Measurements from ENCODE around the gene DCHS2. TPM values are rescaled to one million over a fixed set of nuclear protein-coding genes. Genes with fewer than 3 reads are reported as not detected.

DCHS2 gene
- total and polyA plus RNA-seq, 8 donors = 0.12 to 3.5 (median 1.5) TPM

DNA sequence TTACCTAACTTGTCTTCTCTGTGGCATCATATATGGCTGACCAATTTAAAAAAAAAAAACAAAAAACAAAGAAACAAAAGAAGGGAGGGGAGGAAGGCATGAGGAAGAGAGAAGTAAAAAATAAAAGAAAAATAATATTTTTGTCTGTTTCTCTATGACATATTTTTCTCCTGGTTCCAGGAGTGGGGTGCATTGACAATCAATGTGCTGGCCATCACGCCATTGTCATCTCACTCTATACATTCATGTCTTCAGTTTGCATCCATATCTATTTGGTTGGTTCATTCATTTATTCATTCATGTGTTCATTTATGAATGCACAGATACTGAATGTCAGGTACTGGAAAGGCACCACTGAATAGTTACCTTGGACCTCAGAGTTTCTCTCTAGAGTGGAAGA lies 183.4 kb downstream of the DCHS2 start:
- no peak for DNase-seq
- intact Hi-C loops (cut with DNase I) = no loop called here
- no peaks in the 10 kb centered on the region for H3K9me3 ChIP-seq
- ATAC-seq = no peak
- TF ChIP-seq CTCF (IDR thresholded peaks at IDR 0.05) = no peak
- H3K27me3 ChIP-seq = no peaks in the 10 kb centered on the region
- no peaks in the 10 kb centered on the region for H3K36me3 ChIP-seq
- no peaks in the 10 kb centered on the region for H3K4me1 ChIP-seq
- no peak overlapping the region for H3K27ac ChIP-seq
- no peak overlapping the region for H3K4me3 ChIP-seq

DNA sequence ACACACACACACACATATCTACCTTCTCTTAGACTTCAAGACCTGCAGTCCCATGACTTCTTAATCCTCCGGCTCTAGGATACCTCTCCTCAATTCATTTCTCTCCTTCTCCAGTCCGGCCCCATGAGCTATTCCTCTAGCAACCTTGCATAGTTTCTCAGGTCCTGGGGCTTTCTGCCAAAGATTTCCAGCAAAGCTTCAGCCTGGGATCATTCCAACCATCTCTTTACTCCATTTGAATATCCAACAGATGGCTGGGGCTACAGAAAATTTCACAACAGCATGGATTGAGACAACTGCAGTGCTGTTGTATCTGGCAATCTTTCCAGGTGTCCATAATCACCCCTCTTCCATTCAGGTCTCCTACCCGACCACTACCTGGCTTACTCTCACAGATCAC lies 184.1 kb downstream of the DCHS2 start:
- H3K27ac ChIP-seq = no peak overlapping the region
- DNase-seq (no peak), ATAC-seq (no peak)
- H3K27me3 ChIP-seq = no peaks in the 10 kb centered on the region
- H3K4me1 ChIP-seq = no peaks in the 10 kb centered on the region
- H3K4me3 ChIP-seq = no peak overlapping the region
- no peaks in the 10 kb centered on the region for H3K9me3 ChIP-seq
- no peak for TF ChIP-seq CTCF (IDR thresholded peaks at IDR 0.05)
- no peaks in the 10 kb centered on the region for H3K36me3 ChIP-seq
- intact Hi-C loops (cut with DNase I) = no loop called here

- no peak overlapping the region for H3K4me3 ChIP-seq
- no peaks in the 10 kb centered on the region for H3K27me3 ChIP-seq
- DNase-seq = no peak
- no peak overlapping the region for H3K27ac ChIP-seq
- intact Hi-C loops (cut with DNase I) = no loop called here
- no peak for TF ChIP-seq CTCF (IDR thresholded peaks at IDR 0.05)
- no peaks in the 10 kb centered on the region for H3K36me3 ChIP-seq
- H3K4me1 ChIP-seq = no peaks in the 10 kb centered on the region
- no peak for ATAC-seq
- no peaks in the 10 kb centered on the region for H3K9me3 ChIP-seq
Observed at GRCh38 chr4:154305616-154306015, 186.0 kb downstream of the DCHS2 start.

DNA sequence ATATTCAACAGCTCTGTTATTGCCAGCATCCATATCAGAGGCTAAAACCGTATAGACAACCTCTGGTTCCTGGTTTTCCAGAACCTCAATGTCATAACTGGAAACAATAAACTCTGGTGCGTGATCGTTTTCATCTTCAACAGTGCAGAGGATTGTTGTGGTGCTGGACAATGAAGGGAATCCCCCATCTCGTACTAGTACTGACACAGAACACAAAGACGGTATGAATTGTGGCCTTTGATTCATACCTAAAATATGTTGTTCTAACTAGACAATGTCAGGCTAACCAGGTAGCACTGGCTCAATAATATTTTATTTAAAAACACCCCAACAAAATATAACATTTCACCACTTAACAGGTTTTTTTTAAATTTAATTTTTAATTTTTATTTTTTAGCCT lies 186.9 kb downstream of the DCHS2 start:
- H3K27ac ChIP-seq = no peak overlapping the region
- no peak overlapping the region for H3K4me3 ChIP-seq
- H3K27me3 ChIP-seq = no peaks in the 10 kb centered on the region
- H3K36me3 ChIP-seq = no peaks in the 10 kb centered on the region
- DNase-seq (no peak), ATAC-seq (no peak)
- no peaks in the 10 kb centered on the region for H3K4me1 ChIP-seq
- intact Hi-C loops (cut with DNase I) = no loop called here
- no peak for TF ChIP-seq CTCF (IDR thresholded peaks at IDR 0.05)
- H3K9me3 ChIP-seq = no peaks in the 10 kb centered on the region

DNA sequence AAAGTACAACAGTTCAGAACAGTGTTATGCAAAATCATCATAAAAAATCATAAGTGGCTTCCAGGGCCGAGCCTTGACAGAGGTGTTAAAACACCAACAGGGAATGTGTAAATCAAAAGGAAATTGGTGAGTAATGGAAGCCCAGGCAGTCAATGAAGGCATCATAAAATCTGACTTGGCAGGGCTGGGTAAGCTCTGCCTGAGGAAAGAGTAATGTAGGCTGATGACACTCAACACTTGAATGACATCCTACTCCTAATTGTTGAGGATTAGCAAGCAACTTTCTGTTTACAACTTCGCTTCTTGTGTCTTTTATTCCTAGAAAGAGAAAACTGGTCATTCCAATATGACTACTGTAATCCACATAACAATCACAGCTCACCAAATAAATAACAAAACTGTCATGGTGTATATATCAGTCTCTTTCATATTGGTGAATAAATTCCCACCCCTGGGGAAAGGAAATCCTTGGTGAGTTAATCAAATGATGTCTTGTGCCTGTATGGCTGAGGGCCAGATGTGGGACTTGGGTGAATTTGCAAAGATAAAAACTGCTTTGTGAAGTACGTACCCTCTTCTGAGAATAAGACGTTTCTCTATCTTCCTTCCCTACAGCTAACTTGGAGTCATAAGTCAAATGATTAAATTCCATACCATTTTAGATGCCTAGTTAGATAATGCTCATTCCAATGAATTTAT lies 196.8 kb downstream of the DCHS2 start:
- H3K27me3 ChIP-seq = no peaks in the 10 kb centered on the region
- DNase-seq = no peak
- no peak for ATAC-seq
- intact Hi-C loops (cut with DNase I) = no loop called here
- H3K9me3 ChIP-seq = peaks cover 0 to 3% of the 10 kb centered on the region in 2 donors
- no peaks in the 10 kb centered on the region for H3K4me1 ChIP-seq
- H3K4me3 ChIP-seq = no peak overlapping the region
- TF ChIP-seq CTCF (IDR thresholded peaks at IDR 0.05) = no peak
- no peak overlapping the region for H3K27ac ChIP-seq
- H3K36me3 ChIP-seq = no peaks in the 10 kb centered on the region

Data from left lung (tissue), 10 donors.